GM12878 (cell line): ENCODE data around the gene SLC25A29. TPM values are rescaled to one million over a fixed set of nuclear protein-coding genes. Genes with fewer than 3 reads are reported as not detected.
"Not testable (repeated sequence)": the region's sequence is repeated elsewhere in the genome, so short reads cannot be mapped to it uniquely, and the experiment has no call there.

Experiments
- ATAC-seq: fragments of 200-7000 bp; cut with Tn5 transposase; 3 replicates; pipeline ENCODE4 v1.9.1; 2020; ENCODE audit warnings: mild to moderate bottlenecking, moderate library complexity
- BruUV-seq: library from RNA; stranded (reverse); fragments of 400-500 nt; replicated peaks from 2 replicates; lab custom pipeline; 2021; lab: Mats Ljungman, UMichigan
- CTCF ChIA-PET: fragments of 300-600 bp; sonication (Branson Sonifier 250); formaldehyde crosslinking; extraction: SDS; loops from one replicate; lab custom pipeline; 2021; ENCODE audit warnings: inconsistent platforms; lab: Yijun Ruan, JAX
- POLR2A ChIA-PET: fragments of 350-600 bp; formaldehyde crosslinking; extraction: SDS; loops from one replicate; lab custom pipeline; 2021; ENCODE audit warnings: inconsistent platforms; lab: Charles Lee
- RAD21 ChIA-PET: fragments of 300-600 bp; sonication (Branson Sonifier 250); formaldehyde crosslinking; loops from one replicate; lab custom pipeline; 2023; ENCODE audit warnings: antibody characterized with exemption; ENCODE audit not compliant: unreplicated experiment; lab: Charles Lee
- SMC1A ChIA-PET: fragments of 300-600 bp; sonication (Branson Sonifier 250); formaldehyde crosslinking; loops from one replicate; lab custom pipeline; 2023; ENCODE audit not compliant: unreplicated experiment, uncharacterized antibody; lab: Charles Lee
- DNase-seq: peaks from one replicate; pipeline ENCODE4 v3.0.0-alpha.2; 2011; ENCODE audit warnings: low read depth, low spot score
- FAIRE-seq: peaks from 3 replicates; lab custom pipeline; 2011; peaks lifted over from hg19 to GRCh38; lab: Jason Lieb, UNC
- H2AFZ ChIP-seq: 2 replicates; pipeline ENCODE4 v1.6.0; 2011; ENCODE audit warnings: low read depth, low read length, control low read depth; ENCODE audit not compliant: control insufficient read depth
- H3K27ac ChIP-seq: 2 replicates; pipeline ENCODE4 v1.5.1; 2011; ENCODE audit warnings: control low read depth; ENCODE audit not compliant: control insufficient read depth, insufficient read depth
- H3K27me3 ChIP-seq, 2 experiments: replicated peaks in 1 of 2; 2 replicates each; pipeline versions ENCODE4 v1.6.0 to v1.6.1; 2011; ENCODE audit warnings: low read length in 1 of 2; ENCODE audit not compliant: control insufficient read depth in 2 of 2, insufficient read depth in 2 of 2
- H3K36me3 ChIP-seq, 2 experiments: 2 replicates each; pipeline ENCODE4 v1.5.1; 2011; ENCODE audit warnings: low read length in 1 of 2; ENCODE audit not compliant: control insufficient read depth in 2 of 2, insufficient read depth in 2 of 2
- H3K4me1 ChIP-seq: 2 replicates; pipeline ENCODE4 v1.6.1; 2011; ENCODE audit warnings: mild to moderate bottlenecking, low read length, moderate library complexity, mixed read lengths; ENCODE audit not compliant: control insufficient read depth, insufficient read depth
- H3K4me2 ChIP-seq: 2 replicates; pipeline ENCODE4 v1.6.0; 2011; ENCODE audit warnings: control low read depth; ENCODE audit not compliant: control insufficient read depth, insufficient read depth
- H3K4me3 ChIP-seq: fragments of 200-600 bp; sonication (generic); 2 replicates; pipeline ENCODE4 v1.5.1; 2016
- H3K79me2 ChIP-seq: 2 replicates; pipeline ENCODE4 v1.6.0; 2011; ENCODE audit warnings: low read length; ENCODE audit not compliant: control insufficient read depth, insufficient read depth
- H3K9ac ChIP-seq: 2 replicates; pipeline ENCODE4 v1.8.0; 2011; ENCODE audit warnings: low read length, control low read depth, mixed read lengths; ENCODE audit not compliant: control insufficient read depth, insufficient read depth
- H3K9me3 ChIP-seq: replicated peaks from 3 replicates; pipeline ENCODE4 v1.5.1; 2011; ENCODE audit warnings: mild to moderate bottlenecking, low read length; ENCODE audit not compliant: control insufficient read depth, insufficient read depth
- H4K20me1 ChIP-seq: 2 replicates; pipeline ENCODE4 v1.6.0; 2011; ENCODE audit not compliant: control insufficient read depth, insufficient read depth
- DPF2 ChIP-seq: fragments of 450-650 bp; IDR thresholded peaks from 2 replicates; pipeline ENCODE4 v1.6.1; 2017; ENCODE audit warnings: mild to moderate bottlenecking
- NRF1 ChIP-seq: conservative IDR thresholded peaks from 2 replicates; pipeline ENCODE4 v1.6.1; 2011; ENCODE audit warnings: mild to moderate bottlenecking, low read depth, low read length, improper control_type of control experiment
- WGBS: methylation state at CpG from one replicate; pipeline ENCODE4 v1.1.6; 2016; ENCODE audit warnings: low lambda C conversion rate; ENCODE audit not compliant: insufficient replicate concordance, insufficient coverage; ENCODE audit errors: missing lambda C conversion rate; 5-methylcytosine and 5-hydroxymethylcytosine counted together
- in situ Hi-C: fragments of 300-500 bp; cut with MboI; formaldehyde crosslinking; loops from 9 replicates; pipeline ENCODE4 v1.14.3; 2018; ENCODE audit warnings: mixed read lengths
- intact Hi-C: fragments of 100-400 bp; cut with micrococcal nuclease; formaldehyde crosslinking; loops from one replicate; pipeline ENCODE4 v1.14.2; 2022; ENCODE audit not compliant: unreplicated experiment
- polyA plus RNA-seq, 11 experiments: library from polyadenylated mRNA; depleted of rRNA in 4 of 11; unstranded in 6 of 11; stranded (reverse) in 5 of 11; fragments of >200 nt; fragmentation: Nextera tagmentation in 4 of 11; fragmentation: Illumina TruSeq in 1 of 11; extraction: Ambion mirVana in 4 of 11; extraction: Trizol in 1 of 11; gene quantifications; 1 replicate in 1 of 11; 2 replicates in 10 of 11; pipeline versions ENCODE4 v1.2.1 to v1.2.3, GENCODE V29; 2011 to 2016; ENCODE audit warnings: inconsistent platforms in 2 of 11, missing spikeins in 2 of 11, low read depth in 1 of 11
- total RNA-seq, 4 experiments: library from RNA; depleted of rRNA in 3 of 4; stranded (reverse); fragments of >200 nt in 3 of 4; fragmentation: Illumina TruSeq in 1 of 4; extraction: Trizol in 1 of 4; gene quantifications; 2 replicates each; pipeline versions ENCODE4 v1.2.1 to v1.2.3, GENCODE V29; 2013 to 2021

Gene SLC25A29
- total and polyA plus RNA-seq, 10 of the 15 experiments (the other 5 are each of a cell fraction or from before 2014, with no cell fraction given), result 0.42 to 13.3 (median 4.0) TPM; not detected in 1

- Histone ChIP-seq H3K36me3 (no peaks in the 10 kb centered on the region), H3K27me3 (0 out of 4 replicates have a peak, but pooled peaks cover 0 to 2% of the 10 kb centered on the region in 2 experiments), H3K4me3 (no peak overlapping the region), H2AFZ (no peak overlapping the region), H3K4me1 (peaks cover 4% of the 10 kb centered on the region), H3K9me3 (no peaks in the 10 kb centered on the region), H4K20me1 (no peaks in the 10 kb centered on the region), H3K4me2 (no peak overlapping the region), H3K27ac (no peak overlapping the region), H3K79me2 (no peaks in the 10 kb centered on the region), H3K9ac (no peak overlapping the region)
- ChIA-PET RAD21 (interaction anchor here (1.1 to 1.7 kb wide), 4 partner anchors 10 to 62 kb away, joined by 3 to 6 read pairs (median 4); a partner anchor contains a TSS), SMC1A (no interaction called here), CTCF (interaction anchor here (1.0 to 2.0 kb wide), 2 partner anchors 10 to 53 kb away, joined by 4 to 9 read pairs; no protein-coding TSS in a partner anchor), POLR2A (no interaction called here)
- intact Hi-C loops (no loop called here), in situ Hi-C loops (no loop called here)
- ATAC-seq (peak; percentile 62), DNase-seq (no peak), FAIRE-seq (no peak)
- WGBS, result 47% methylated on average over 10 of the region's 10 CpGs
- no TSS peak for BruUV-seq
- peak; percentile 37; the same call in 1 of the 2 replicates for TF ChIP-seq DPF2
- no peak for TF ChIP-seq NRF1
Observed at GRCh38 chr14:100312877-100313400, 6.7 kb upstream of the SLC25A29 start.

DNA sequence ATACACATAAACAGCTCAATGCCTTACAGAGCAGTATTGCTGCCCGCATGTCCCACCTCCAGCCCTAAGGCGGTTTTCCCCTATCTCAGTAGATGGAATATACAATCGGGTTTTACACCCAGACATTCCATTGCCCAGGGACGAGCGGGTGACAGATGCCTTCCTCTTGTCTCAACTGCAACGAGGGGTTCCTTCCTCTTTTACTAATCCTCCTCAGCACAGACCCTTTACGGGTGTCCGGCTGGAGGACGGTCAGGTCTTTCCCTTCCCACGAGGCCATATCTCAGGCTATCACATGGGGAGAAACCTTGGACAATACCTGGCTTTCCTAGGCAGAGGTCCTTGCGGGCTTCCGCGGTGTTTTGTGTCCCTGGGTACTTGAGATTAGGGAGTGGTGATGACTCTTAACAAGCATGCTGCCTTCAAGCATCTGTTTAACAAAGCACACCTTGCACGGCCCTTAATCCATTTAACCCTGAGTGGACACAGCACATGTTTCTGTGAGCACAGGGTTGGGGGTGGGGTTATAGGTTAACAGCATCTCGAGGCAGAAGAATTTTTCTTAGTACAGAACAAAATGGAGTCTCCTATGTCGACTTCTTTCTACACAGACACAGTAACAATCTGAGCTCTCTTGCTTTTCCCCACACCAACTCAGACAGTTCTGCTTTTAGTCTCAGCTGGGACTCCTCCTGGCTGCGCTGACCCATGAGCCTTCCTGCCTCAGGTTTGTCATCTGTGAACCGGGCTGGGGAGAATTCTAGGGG, 6.0 kb upstream of the SLC25A29 start:
- H3K27ac ChIP-seq, BruUV-seq, ATAC-seq, H3K4me2 ChIP-seq, SMC1A ChIA-PET, intact Hi-C loops, H3K27me3 ChIP-seq, FAIRE-seq, in situ Hi-C loops, H3K4me1 ChIP-seq, H4K20me1 ChIP-seq, H3K79me2 ChIP-seq, H3K36me3 ChIP-seq, H3K9ac ChIP-seq, H3K9me3 ChIP-seq, POLR2A ChIA-PET, H2AFZ ChIP-seq, H3K4me3 ChIP-seq, DNase-seq: not testable (repeated sequence)
- ChIA-PET CTCF (interaction anchor here (1.0 to 2.0 kb wide), 3 partner anchors 9 to 52 kb away, joined by 3 to 9 read pairs (median 4); no protein-coding TSS in a partner anchor), RAD21 (interaction anchor here (1.1 to 1.7 kb wide), 4 partner anchors 9 to 63 kb away, joined by 3 to 6 read pairs (median 4); a partner anchor contains a TSS)
- whole genome bisulfite sequencing, result 12% methylated on average over 18 of the region's 18 CpGs
